Erythroblast (primary cell): ENCODE measurements around the gene PPT1.

ENCODE experiments used
- DNase-seq, 2 experiments: peaks; one replicate each; lab custom pipeline; 2025; lab: John Stamatoyannopoulos, UW
- GATA1 ChIP-seq: IDR thresholded peaks from 2 replicates; pipeline ENCODE4 v1.6.1; 2011; ENCODE audit warnings: low read depth, mild to moderate bottlenecking, control low read depth, low read length, moderate library complexity
- POLR2A ChIP-seq: IDR thresholded peaks from 2 replicates; pipeline ENCODE4 v1.6.1; 2011; ENCODE audit warnings: mild to moderate bottlenecking, low read length

PPT1 gene

DNA sequence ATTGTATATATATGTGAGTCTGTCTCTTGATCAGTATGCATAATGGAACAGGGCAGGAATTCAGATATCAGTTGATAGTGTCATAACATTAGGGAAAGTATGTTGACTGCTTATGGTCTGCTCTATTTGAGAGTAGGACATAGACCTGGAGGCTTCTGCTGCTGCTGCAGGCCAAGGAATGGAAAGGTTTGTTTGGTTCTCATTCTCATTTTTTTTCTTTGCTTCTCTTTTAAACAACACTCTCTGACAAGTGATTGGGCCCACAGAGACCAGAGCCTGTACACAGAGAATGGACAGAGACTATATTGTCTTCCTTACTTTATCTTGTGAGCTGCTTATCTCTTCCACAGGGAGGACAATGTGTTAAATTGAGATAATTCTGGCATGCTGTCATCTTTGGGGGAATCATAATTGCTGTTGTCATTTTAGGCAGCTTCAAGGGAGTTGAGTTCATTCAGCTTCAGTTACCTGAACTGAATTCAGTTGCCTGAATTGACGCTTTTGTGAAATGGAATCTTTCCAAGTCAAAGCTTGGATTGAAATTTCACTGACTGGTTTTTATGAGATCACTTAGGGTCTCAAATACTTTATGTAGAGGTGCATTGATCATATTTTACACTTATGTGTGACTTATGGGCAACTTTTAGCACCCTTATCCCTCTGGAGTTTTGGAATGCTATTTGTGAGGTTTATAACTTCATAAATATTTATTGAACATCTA is 39.6 kb downstream of the PPT1 start:
- peak; percentile 69 for TF ChIP-seq GATA1
- TF ChIP-seq POLR2A = peak; percentile 26
- peak; percentile 75 to 92 for DNase-seq

GRCh38 chr1:40056519-40057309 is 40.3 kb downstream of the PPT1 start:
- TF ChIP-seq GATA1 (no peak), POLR2A (no peak)
- DNase-seq = no peak

DNA sequence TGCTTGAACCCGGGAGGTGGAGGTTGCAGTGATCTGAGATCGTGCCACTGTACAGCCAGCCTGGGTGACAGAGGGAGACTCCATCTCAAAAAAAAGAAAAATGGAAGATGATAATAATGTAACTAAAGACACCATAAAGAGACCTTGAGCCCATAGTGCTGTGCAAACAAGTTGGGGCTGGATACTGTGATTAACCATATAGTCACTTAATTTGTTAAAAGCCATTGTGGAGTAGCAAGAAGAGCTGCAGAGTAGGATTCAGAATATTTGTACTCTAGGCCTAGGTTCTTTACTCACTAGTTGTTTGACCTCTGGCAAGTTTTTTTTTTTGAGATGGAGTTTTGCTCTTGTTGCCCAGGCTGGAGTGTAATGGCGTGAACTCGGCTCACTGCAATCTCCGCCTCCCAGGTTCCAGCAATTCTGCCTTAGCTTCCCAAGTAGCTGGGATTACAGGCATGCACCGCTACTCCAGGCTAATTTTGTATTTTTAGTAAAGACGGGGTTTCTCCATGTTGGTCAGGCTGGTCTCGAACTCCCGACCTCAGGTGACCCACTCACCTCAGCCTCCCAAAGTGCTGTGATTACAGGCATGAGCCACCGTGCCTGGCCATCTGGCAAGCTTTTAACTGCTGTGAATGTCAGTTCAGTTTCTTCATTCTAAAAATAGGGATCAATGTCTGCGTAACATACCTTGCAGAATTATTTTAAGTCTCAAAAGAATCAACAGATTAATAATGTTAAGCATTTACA is 43.7 kb downstream of the PPT1 start:
- DNase-seq = no peak
- TF ChIP-seq POLR2A = no peak

DNA sequence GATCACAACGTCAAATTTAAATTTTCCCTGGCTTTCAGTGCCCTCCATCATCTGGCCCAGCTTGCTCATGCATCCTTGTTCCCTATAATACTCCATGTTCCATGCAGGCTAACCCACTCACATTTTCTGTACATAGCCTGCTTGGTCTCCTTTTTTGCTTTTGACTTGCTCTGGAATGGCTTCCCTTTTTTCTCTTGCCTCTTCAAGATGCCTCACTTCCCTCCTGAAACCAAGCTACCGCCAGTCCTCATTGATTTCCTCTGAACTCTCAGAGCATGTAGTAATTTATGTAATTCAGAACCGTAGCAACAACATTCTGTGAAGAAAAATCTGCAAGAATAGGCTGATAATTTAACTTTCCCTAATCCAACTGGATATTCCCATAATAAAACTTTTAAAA is 46.2 kb downstream of the PPT1 start:
- TF ChIP-seq POLR2A (no peak), GATA1 (no peak)
- DNase-seq = no peak

GRCh38 chr1:40049725-40050124 is 47.3 kb downstream of the PPT1 start:
- no peak for TF ChIP-seq GATA1
- no peak for TF ChIP-seq POLR2A
- DNase-seq = no peak

DNA sequence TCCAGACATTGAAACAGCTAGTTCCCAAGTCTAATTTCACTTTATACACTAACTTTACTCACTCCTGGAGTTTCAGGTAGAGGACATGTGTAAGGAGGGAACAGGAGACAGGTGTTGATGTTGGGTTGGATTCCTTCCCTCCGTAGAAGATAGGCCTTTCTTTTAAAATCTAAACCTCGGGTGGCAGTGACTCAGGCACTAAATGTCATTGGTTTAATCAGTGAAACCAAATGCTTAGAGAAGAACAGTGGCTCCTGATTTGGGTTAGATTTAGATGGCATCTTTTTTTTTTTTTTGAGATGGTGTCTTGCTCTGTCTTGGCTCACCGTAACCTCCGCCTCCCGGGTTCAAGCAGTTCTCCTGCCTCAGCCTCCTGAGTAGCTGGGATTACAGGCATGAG is 49.3 kb downstream of the PPT1 start:
- TF ChIP-seq POLR2A (no peak), GATA1 (no peak)
- no peak for DNase-seq

- no peak for DNase-seq
- TF ChIP-seq GATA1 = no peak
- TF ChIP-seq POLR2A = no peak
Observed at GRCh38 chr1:40047276-40047675, 49.8 kb downstream of the PPT1 start.

DNA sequence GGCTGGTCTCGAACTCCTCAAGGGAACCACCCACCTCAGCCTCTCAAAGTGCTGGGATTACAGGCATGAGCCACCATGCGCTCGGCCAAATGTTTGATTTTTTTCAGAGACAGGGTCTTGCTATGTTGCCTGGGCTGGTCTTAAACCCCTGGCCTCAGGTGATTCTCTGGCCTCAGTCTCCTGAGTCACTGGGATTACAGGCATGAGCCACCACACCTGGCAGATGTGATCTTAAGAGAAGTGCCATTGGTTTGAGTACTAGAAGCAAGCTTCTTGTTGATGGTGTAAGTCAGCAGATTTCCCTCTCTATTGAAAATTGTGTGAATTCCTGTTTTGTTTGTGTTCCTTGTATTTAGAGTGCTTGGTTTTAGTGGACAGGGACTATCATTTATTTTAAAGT is 51.3 kb downstream of the PPT1 start:
- TF ChIP-seq POLR2A (no peak), GATA1 (no peak)
- DNase-seq = no peak

DNA sequence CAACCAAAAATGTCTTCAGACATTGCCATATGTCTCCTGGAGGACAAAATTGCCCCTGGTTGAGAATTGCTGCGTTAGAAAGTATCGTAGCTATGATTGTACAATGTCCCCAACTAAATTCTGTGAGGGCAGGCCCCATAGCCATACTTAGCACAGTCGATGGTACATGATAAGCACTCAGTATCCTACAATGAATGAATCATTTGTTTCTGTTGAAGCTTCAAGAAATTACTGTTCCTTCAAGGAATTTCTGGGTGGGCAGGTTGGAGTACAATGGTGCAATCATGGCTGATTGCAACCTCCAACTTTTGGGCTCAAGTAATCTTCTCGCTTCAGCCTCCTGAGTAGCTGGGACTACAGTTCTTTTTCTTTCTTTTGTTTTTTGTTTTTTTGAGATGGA is 51.9 kb downstream of the PPT1 start:
- DNase-seq = no peak

GRCh38 chr1:40044110-40044509 is 52.9 kb downstream of the PPT1 start:
- no peak for DNase-seq
- TF ChIP-seq GATA1 = no peak
- TF ChIP-seq POLR2A = no peak

More for the DNA sequence above, 51.9 kb downstream of the PPT1 start:
- TF ChIP-seq GATA1 (no peak), POLR2A (no peak)

DNA sequence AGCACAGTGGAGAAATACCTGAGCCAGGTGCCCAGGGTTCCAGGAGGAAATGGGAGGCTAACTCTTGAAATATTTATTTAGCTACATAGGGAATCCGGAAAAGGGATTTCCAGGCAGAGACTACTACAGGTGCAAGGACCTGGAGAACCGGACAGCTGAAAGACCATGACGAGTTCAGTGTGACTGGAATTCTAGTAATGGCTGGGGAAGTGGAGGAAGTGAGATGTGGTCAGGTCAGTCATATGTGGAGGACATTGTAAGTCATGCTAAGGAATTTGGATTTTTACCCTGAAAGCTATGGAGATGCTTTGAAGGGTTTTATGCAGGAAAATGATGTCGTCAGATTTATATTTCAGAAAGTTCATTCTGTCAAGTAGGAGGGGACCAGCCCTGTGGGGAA is 54.7 kb downstream of the PPT1 start:
- no peak for TF ChIP-seq POLR2A
- no peak for TF ChIP-seq GATA1
- DNase-seq = no peak

DNA sequence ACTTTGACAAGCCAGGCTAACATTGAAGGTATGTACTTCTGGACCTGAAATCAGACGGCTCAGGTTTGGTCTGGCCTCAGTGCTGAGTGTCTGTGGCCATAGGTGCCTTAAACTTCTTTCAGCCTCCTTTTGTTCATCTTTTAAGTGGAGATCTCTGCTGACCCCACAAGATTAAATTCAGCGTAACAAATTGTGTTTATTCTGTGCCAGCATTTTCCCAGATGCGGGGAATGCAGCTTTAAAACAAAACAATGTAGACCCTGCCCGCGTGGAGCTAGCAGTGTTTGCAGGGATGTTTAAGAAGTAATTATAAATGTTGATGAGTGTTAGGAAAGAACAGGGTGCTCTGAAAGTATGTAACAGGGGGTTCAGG is 55.6 kb downstream of the PPT1 start:
- TF ChIP-seq GATA1 = no peak
- TF ChIP-seq POLR2A = no peak

GRCh38 chr1:40040511-40041465 is 56.3 kb downstream of the PPT1 start, which contains the start of gene CAP1:
TSS of gene CAP1 (plus strand) at chr1:40040729. CDS start at chr1:40059347, 18,618 bp downstream.
- TF ChIP-seq GATA1 = no peak
- TF ChIP-seq POLR2A = peak; percentile 87
- peak; percentile 99 for DNase-seq

More for the DNA sequence above, 55.6 kb downstream of the PPT1 start:
- no peak for DNase-seq

DNA sequence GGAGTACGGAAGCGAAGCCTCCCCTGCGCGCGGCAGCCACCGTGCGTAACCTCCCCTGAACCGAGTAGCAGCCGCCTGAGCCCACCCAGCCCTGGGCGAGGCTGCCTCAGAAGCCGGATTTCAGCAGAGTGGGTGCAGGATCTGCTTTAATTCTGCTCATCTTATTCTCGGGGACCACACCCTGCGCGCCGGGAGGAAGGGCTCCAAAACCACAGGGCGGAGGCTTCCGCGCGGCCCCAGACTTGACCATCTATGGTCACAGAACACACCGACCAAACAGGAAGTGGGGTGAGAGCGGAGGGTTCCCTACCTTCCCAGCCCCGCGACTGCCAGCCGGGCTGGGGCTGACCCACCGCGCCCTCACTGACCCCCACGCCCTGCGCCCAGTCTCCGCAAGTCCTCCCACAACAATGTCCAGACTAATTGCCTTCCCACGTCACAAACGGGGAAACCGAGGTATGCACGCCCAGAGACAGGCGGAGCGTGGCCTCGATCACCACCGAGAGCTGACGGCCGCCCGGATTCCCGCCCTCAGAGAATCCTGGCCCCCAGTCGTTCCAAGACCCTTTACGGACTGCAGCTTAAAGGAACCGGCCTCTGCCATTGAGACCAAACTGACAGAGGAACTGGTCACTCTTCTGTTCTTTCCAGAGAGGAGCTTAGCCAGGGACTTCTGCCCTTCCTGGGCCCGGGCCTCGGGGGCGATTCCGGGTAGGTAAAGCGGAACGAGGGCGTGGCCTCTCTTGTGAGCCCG is 57.1 kb downstream of the PPT1 start:
- peak; percentile 84 to 88 for DNase-seq
- TF ChIP-seq GATA1 = no peak
- TF ChIP-seq POLR2A = peak; percentile 97
